CD4-positive, alpha-beta T cell treated with Interleukin-12 subunit alpha and Interleukin-12 subunit beta, for 1 hour (primary cell): ENCODE results near the gene SLC39A3.

ENCODE experiments used
- DNase-seq: peaks from one replicate; pipeline ENCODE4 v3.0.0-alpha.2; 2020

Gene SLC39A3

DNA sequence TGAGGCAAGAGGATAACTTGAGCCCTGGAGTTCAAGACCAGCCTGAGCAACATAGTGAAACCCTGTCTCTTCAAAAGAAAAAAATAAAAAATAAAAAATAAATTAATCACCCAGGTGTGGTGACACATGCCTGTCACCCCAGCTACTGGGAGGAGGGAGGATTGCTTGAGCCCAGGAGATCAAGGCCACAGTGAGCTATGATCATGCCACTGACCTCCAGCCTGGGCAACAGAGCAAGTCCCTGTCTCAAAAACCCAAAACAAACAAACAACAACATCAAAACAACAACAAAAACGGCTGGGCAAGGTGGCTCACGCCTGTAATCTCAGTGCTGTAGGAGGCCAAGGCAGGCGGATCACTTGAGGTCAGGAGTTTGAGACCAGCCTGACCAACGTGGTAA lies 4.3 kb upstream of the SLC39A3 start:
- DNase-seq: no peak

DNA sequence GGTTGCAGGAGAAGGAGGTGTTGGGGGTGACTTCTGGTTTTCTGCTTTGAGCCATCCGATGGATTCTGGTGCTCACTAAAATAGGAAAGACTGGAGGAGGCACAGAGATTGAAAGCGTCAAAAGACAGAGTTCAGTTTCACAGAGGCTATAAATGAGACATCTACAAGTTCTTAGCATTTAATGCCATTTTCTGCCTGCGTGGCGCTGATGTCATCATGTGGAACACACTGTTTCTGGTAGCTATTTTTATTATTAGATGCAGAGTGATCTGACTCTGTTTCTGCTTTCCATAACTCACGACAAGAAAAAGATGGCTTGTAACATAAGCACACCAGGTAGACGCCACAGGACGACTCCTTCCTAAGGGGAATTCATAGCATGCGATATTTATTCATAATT lies 3.3 kb upstream of the SLC39A3 start:
- DNase-seq: no peak

DNA sequence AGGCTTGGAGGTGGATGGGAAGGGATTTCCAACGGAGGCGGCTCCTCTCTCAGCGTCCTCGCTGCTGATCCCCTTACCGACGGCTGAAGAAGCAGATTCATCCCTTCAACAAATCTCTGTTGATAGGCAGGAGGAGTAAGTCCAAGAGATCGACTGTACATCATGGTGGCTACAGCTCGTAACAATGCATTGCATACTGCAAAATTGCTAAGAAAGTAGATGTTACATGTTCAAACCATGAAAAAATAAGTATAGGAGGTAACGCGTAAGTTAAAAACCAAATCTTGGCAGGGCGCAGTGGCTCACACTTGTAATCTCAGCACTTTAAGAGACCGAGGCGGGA lies 468 bp upstream of the SLC39A3 start:
- no peak for DNase-seq

DNA sequence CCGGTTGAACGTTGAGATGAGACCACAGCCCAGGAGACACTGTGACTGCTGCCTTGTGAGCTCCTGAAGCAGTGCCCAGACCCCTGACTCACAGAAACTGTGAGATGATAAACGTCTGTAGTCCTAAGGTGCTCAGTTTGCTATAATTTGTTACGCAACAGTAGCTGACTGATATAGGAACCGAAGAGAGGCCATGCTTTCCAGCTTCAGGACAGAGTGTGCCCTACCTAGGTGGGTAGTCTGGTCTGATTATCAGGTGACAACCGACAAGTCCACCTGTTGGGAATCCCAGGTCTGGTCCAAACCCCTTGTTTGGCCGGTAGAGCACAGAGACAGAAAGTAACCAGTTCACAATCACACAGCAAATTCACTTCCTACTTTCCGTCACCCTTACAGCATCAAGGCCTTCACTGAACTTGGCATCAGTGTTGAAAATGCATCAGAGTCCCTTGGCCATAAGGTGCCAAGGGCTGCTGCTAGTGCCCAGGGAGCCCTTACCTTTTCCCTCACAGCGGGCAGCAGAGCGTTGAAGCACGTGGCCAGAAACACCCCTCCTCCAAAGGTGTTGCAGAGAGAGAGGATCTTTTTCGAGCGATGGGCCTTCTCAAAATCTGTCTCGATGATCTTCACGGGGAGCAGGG lies 3.1 kb downstream of the SLC39A3 start:
- no peak for DNase-seq

DNA sequence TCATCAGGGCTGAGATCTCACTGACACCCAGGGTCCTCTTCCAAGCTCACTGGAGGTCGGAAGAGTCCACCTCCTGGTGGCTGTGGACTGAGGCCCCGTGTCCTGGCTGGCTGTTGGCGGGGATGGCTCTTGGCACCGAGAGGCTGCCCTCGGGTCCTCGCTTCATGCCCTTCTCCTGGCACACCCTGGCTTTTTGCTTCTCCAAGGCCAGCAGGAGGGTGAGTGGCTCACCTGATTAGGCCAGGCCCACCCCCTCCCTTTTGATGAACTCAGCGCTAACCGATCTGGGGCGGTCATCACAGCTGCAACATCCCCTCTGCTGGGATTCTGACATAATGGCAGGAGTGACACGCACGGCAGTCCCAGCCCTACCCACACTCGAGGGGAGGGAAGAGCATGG lies 4.4 kb downstream of the SLC39A3 start:
- DNase-seq: no peak

DNA sequence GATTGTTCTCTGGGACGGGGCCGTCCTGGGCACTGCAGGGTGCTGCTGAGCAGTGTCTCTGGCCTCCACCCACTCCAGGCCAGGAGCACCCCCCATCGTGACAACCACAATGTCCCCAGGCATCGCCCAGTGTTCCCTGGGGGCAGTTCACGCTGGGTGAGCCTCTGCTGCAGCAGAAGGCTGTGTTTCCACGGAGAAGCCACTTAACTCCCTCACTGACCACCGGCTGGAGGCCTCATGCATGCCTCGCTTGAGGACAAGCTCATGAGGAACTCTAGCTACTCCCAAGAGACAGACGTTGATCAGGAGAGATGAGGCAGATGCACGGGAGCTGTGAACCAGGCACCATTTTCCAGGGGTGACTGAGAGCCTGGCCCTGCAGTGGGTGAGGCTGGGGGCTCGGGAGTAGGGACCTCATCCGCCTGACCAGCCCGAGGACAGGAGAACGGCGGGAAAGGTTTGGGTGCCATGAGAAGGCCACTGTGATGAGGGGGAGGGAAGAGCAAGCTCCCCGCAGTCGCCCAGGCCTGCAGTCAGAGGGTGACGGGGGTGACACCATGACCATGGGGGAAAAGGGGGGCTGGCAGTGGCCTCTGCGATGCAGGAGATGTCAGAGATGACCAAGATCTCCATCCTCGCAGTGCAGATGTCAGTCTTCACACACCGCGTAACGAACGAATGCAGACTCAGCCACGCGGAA lies 5.1 kb downstream of the SLC39A3 start:
- DNase-seq: no peak

DNA sequence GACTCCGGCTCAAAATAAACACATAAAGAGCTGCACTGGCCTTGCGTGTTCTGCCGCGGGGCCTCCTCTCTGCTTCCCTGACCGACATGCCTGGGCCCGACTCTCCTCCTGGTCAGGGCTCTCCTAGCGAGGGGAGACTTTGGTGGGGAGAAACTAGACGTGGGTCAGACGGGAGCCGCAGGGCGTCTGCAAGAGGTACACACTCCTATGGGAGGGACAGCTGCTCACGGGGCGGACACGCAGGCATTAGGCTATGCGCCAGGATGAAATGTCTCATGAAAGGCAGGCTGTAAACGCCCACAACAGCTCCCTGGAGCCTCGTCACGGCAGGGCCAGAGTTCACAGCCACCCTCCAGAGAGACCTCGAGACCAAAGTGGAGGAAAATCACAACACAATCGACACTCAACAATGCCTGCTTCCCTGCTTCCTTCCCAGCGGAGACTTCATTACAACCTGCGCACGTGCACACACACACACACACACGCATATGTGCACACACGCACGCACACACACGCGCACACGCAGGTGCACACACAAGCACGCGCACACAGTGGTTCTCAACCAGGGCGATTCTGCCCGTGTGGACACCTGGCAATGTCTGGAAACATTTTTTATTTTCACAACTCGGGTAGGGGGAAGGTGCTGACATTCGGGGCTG lies 5.8 kb downstream of the SLC39A3 start:
- DNase-seq: no peak

DNA sequence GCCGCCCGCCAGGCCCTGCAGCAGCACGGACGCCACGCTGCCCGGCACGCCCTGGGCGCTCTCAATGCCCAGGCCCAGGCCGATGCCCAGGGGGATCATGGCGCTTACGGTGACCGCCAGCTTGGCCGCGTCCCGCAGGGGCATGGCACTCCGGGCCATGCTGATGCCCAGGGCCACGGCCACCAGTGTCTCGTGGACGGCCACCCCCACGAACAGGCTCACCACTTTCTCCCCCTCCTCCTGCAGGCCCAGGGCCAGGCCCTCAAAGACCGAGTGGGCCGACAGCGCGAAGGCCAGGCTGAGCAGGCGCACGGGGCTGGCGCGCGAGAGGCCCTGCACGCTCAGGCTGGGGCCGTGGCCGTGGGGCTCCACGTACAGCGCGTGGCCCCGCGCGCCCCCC lies 6.9 kb downstream of the SLC39A3 start:
- no peak for DNase-seq

DNA sequence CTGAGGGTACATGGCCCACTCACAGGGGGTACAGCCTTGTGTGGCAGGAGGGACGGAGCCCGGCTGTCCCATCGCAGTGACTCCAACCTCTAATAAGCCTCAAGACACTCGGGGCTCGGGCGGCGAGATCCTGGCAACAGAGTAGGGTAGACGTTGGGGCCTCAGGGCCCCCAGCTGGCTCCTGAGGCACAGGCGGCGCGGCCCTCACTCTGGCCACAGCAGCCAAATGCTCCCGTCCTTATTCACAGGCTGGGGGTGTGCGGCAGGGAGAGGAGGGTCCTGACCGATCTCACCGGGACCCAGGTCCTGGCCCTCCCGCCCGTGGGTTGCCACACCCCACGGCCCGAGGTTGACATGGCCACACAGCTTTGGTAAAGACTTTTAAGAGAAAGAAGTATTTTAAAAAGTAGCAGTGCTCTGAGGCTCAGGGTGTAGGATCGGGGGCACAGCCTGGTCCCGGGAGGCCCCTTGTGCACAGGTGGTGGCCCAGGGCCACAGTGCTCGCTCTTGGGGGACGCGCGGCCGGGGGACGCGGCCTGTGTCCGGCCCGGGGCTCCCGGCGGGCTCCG lies 7.6 kb downstream of the SLC39A3 start:
- DNase-seq: no peak

DNA sequence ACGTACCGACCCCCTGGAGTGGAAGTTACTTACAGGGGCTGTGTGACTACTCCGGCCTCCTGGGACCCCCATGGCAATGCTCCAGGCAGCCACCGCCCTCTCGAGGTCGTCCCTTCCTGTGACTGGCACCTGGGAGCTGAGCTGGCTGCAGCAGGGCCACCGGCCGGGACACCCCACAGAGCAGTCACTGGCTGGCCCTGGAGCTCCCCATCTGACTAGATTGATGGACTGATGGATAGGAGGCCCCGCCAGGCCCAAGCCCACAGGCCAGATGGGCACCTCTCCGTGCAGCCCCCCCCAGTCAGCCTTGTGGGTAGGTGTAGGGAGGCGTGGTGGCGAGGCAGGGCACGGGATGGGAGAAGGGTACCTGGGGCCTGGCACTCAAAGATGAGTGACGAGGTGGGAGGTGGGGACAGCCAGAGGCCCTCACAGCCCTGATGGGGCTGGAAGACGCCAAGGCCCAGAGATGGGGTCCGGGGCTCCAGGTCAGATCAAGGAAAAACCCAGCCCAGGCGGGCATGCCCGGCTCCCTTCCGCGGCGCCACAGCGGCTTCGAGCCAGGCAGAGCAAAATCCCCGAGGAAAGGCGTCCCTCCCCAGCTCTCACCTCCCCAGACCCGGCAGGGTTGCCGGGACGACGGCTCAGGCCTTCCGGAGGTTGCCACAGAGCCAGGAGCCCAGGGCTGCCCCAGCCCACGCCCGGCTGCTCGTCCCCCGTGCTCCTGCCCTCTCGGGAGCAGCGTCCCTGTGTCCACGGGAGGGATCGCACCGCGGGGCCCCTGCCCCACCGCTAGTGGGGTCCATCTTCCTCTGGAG lies 8.4 kb downstream of the SLC39A3 start:
- DNase-seq: no peak

DNA sequence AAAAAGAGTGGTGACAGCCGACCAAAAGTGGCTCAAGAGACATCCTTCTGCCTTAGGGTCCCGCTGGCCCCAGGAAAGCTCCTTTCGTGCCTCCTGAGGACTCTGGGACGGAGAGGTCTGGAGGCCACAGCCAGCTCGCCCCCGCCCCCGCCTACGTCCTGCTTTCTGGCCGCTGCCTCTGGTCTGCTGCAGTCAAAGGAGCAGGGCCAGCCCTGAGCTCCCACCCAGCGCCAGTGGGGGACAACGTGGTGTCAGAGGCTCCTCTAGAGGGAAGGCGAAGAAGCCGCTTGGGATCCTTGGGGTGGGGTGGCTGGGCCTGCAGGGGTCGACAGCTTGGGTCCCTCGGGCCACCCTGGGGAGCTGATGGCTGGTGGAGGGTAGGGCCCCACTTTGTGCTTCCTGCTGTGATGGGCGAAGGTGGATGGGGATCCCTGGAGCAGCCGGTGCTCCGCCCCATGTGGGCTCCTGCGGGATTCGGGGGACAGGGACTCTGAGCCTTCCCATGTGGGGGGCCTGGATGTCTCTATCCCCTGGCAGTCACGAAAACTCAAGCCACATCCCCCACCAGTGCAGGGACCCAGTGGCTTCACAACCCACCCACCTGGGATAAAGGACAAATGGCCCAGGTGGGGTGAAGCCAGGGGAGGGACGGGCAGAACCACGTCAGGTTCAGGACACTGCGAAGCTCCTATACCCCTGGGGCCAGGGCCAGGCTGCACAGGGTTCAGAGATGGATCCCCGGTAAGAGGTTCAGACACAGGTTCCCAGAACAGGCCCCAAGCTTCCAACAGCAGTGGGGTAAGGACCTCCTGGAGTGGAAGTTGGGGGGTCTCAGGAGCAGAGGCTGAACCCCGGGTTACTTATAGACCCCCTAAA lies 9.6 kb downstream of the SLC39A3 start:
- DNase-seq: no peak

DNA sequence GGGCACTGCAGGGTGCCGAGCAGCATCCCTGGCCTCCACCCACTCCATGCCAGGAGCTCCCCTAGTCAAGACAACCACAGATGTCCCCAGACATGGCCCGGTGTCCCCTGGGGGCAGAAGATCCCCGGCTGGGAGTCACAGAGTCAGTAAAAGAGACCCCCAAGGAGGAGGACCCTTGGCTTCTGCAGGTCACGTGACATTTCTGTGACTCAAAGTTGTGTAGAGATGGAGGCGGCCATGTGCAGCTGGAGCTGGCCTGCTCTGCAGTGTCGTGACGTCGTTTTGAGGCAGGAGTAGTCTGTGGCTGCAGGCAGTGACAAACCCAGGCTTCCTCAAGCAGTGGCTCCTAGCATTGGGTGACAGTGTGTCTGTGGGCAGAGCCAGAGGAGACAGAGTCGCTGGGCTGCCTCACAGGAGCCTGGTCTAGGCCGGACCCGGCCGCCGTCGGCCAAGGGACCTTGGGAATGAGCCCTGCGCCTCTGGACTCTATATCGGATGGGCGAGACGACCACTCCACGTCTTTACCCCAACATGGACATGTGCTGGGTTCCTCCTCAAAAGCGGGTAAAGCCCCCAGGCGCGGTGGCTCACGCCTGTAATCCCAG lies 10.9 kb downstream of the SLC39A3 start:
- DNase-seq: no peak

DNA sequence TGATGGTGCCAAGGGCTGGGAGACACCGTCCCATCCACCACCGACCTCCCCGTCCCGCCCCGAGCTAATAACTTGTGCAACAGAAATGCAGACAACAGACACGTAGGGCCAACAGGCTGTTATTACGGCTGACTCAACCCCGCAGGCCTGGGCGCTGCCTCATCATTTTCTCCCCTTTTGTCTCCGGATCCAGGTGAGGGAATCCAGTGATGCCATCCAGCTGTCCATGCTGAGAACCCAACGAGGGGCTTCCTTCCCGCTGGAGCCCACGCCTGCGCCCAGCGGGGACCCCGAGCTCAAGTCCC lies 12.2 kb downstream of the SLC39A3 start:
- DNase-seq: no peak

DNA sequence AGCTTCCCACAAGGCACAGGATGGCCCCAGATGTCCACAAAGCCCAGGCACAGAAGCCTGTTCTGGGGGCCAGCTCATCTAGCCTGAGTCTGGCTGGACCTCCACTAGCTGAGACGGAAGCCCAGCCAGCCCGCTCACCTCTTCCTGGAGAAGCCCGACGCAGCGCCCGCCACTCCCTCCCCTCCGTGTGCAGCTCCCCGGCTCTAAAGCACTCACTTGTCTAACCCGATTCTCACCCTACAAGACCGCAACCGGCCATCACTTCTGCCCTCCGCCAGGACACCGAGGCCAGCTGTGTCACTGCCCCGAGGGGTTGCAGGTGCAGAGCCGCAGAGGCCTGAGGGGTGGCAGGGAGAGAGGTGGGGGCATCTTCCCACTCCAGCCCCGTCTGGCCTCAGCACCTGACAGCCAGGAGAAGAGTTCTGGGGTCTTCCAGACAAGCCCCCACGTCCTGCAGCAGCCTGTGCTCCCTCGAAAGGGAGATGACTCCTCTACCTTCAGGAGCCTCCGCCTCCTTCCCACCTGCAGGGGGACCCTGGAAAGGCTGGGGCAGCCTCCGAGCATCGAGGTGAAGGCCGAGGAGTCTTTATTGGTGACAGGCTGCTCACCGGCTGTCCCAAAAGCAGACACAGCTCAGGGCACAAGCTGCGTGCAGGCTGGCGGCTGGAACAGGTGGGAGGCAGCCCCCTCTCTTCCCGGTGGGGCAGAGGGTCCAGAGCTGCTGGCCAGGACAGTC lies 12.7 kb downstream of the SLC39A3 start:
- no peak for DNase-seq

DNA sequence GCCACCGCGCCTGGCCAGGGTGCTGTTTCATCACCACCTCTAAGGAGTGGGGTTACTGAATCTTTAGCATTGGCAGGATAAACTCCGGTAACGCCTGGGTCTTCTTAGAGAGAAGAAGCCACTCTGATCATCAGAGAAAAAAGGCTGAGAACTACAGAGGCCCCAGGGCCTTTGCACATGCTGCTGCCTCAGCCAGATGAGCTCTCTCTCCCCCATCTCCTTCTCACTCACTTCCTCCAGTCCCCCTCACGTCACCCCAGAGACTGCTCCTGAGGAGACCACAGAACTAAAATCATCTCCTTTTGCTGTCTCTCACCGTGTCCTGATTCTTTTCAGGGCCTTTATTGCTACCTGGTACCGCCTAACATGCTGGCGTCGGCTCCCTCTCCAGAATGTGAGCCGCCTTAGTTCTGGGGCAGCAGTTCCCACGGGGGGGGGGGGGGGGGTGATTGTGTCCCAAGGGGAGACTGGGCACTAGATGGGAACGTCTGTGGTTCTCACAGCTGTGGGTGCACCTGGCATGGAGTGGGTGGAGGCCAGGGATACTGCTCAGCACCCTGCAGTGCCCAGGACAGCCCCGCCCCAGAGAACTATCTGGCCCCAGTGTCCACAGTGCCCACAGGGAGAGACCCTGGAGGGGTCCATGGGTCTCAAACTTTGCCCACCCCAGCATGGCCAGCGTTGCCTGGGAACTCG lies 13.5 kb downstream of the SLC39A3 start:
- no peak for DNase-seq

DNA sequence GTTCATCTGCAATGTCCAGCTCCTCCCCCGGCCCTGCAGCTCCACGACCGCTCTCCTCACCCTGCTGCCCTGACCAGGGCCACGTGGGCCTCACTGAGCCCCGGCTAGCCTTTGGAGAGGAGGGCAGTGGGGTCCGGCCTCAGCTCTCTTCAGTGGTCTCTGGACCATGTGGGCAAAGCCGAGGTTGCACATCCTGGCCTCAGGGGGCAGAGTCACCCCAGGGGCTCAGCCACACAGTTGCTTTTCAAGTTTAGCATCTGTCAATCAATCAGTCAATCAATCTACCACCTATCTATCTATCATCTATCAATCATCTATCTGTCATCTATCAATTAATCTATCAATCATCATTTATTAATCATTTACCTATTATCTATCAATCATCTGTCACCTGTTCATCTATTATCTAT lies 15.7 kb downstream of the SLC39A3 start:
- DNase-seq: no peak

DNA sequence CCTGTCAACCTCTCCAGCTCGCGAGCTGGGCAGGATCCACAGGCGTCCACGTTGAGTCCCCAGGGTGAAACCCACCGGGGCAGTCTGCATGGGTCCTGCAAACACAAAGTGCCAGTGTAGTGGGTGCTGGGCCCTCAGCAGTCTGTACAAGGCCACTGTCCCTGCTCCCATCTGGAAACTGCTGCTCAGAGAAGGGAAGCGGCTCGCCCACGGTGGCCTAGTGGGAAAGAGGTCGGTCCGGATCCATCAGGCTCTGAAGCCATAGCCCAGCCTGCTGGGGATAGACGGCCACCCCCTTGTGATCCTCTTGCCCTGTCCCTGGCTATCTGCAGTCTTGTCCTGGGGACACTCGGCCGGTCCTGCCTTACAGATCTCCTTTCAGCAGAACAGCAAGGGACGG lies 16.1 kb downstream of the SLC39A3 start:
- DNase-seq: no peak

DNA sequence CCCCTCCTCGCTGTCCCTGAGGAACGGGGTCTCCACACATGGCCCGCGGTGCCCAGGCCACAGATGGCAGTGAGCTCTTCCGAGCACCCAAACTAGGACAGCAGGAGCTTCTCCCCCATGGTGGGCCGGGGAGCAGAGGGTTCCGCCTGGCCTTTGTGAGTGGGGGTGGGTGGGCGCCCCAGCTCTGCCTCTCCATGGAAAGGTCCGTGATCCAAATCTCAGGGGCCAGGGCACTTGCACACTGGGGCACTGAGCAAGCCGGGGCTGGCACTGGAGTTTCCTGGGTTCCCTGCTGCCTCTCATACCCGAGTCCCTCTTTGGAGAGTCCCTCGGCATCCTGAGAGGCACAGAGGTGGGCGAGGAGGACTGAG lies 16.5 kb downstream of the SLC39A3 start:
- DNase-seq: no peak

DNA sequence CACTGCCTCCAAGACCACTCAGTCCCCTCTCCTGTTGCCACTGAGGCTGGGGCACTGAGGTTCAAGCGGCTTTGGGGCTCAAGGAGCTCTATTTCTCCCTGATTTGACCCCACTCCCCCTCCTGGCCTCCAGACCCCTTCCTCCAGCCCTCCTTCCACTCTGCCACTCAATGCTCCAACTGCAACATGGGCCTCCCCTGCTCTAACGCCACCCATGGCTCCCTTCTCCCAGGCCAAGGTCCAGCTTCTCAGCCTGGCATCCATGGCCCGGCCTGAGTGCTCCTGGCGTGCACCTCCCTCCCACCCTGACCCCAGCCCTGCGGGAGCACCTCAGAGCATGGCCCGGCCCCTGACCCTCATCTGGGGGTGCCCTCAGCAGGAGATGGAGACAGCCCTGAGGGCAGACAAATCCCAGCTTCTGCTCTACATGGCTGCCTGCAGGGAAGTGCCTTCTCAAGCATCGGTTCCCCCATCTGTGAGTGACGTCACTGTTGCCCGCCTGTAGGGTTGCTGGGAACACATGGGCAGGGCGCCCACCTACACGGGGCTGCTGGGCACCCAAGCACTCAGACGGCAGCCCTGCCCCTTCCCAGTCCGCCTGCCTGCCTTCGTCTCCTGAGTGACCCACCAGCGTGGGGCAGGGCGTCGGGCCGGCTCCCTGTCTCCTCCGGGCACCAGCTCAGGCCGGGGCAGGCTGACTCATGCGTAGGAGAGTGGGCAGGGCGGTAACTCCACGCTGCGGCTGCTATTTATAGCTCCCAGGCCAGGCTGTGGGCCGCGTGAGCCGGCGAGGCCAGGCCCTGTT lies 17.1 kb downstream of the SLC39A3 start:
- no peak for DNase-seq
